Spleen (tissue), 7 donors: Measurements from ENCODE around the gene HNF1B.

Source experiments
- POLR2A ChIP-seq, 3 donors: fragments of 450-650 bp; IDR thresholded peaks; one replicate each; pipeline ENCODE4 v1.5.1; 2017; ENCODE audit warnings: antibody characterized with exemption in 3 of 3, mild to moderate bottlenecking in 1 of 3
- TF ChIP-seq, protein P1 (sequence below), 11 experiments: fragments of 200-600 bp in 7 of 11; fragments of 450-650 bp in 4 of 11; sonication (generic) in 4 of 11; IDR thresholded peaks in 8 of 11; conservative IDR thresholded peaks in 3 of 11; 1 replicate in 7 of 11; 2 replicates in 4 of 11; pipeline versions ENCODE4 v1.4.0 to v1.8.0; 2016 to 2021; ENCODE audit warnings: antibody characterized with exemption in 11 of 11, inconsistent platforms in 4 of 11, mild to moderate bottlenecking in 1 of 11
- donor health status: DM: no; HTN: no; CAD: no; lungs with moderate emphysema.
- donor health status: DM: no; HTN: no; CAD: no.
- donor health status: DM: no; HTN: no; CAD: no.

DNA sequence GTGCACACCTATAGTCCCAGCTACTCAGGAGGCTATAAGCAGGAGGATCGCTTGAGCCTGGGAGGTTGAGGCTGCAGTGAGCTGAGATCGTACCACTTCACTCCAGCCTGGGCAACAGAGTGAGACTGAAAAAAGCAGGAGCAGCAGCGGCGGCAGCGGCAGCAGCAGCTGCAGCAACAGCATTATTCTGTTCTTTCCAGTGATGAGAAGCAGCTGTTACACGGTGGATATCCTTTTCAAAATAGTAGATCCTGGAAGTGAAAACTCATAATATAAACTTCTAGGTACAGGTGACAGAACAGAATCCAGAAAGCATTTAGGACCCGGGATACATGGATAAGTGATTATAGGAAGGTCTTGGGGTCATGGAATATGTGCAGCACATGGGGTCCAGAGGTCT is 17.8 kb upstream of the HNF1B start:
- no peak for TF ChIP-seq POLR2A (IDR thresholded peaks at IDR 0.05)
- TF ChIP-seq, protein P1, sequence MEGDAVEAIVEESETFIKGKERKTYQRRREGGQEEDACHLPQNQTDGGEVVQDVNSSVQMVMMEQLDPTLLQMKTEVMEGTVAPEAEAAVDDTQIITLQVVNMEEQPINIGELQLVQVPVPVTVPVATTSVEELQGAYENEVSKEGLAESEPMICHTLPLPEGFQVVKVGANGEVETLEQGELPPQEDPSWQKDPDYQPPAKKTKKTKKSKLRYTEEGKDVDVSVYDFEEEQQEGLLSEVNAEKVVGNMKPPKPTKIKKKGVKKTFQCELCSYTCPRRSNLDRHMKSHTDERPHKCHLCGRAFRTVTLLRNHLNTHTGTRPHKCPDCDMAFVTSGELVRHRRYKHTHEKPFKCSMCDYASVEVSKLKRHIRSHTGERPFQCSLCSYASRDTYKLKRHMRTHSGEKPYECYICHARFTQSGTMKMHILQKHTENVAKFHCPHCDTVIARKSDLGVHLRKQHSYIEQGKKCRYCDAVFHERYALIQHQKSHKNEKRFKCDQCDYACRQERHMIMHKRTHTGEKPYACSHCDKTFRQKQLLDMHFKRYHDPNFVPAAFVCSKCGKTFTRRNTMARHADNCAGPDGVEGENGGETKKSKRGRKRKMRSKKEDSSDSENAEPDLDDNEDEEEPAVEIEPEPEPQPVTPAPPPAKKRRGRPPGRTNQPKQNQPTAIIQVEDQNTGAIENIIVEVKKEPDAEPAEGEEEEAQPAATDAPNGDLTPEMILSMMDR (IDR thresholded peaks at IDR 0.05 in 8 of 11, conservative IDR thresholded peaks at IDR 0.05 in 3 of 11): no peak
